ENCODE results near the gene USP48.
A peak's percentile ranks its signal among the peaks of the same experiment; 100 is the strongest.
"Not testable (repeated sequence)": the region's sequence is repeated elsewhere in the genome, so short reads cannot be mapped to it uniquely, and the experiment has no call there.

USP48 gene

DNA sequence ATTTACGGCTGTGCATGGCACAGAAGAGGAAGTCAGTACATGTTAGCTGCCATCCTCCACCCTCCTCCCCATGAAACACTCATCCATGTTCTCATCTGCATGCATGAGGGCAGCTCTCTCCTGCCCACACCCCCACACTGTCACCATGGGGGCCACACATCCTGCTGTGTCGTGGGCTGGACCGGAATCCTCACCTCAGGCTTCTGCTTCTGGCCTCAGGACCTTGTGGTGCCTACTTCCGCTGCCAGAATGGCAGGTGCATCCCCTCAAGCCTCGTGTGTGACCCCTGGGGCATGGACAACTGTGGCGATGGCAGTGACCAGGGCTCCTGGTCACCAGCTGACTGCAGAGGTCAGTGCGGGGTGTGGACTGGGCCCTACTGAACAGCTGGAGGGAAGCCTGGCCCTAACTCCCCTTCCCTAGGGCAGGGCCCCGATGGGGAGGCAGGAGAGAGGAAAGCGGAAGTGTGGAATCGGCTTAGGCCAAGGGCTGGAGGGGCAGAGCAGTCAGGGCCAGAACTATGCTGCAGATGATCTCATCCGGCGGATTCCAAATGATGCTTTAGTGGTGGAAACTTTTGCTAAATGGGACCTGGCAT, 32.9 kb upstream of the USP48 start:
- DNase-seq (ENCODE audit: low read depth) = no peak

DNA sequence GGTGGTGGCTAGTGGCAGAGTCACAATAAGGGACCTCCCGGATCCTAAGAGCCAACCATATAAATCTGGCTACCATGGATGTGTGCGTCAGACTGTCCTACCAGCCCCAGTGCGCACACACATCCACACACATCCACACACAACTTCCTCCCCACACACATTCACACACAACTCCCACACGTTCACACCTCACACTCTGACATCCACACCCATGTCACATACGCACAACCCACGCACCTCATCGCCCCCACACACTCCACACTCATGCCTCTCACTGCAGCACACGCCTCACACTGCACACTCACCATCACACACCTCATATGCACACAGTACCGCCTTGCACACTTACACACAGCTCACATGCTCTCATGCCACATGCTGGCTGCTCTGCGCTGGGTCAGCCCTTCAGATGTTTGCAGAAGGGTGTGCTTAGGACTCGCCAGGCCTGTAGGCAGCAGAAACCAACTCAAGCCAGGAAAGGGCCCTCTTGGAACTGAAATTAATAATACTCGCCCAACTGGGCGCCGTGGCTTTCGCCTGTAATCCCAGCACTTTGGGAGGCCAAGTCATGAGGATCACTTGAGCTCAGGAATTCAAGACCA, 32.1 kb upstream of the USP48 start:
- no peak for DNase-seq (ENCODE audit: low read depth)

- DNase-seq (ENCODE audit: low read depth) = no peak
Measured at GRCh38 chr1:21814241-21814918, 31.4 kb upstream of the USP48 start.

- DNase-seq (ENCODE audit: low read depth) = no peak
Measured at GRCh38 chr1:21813542-21813941, 30.6 kb upstream of the USP48 start.

DNA sequence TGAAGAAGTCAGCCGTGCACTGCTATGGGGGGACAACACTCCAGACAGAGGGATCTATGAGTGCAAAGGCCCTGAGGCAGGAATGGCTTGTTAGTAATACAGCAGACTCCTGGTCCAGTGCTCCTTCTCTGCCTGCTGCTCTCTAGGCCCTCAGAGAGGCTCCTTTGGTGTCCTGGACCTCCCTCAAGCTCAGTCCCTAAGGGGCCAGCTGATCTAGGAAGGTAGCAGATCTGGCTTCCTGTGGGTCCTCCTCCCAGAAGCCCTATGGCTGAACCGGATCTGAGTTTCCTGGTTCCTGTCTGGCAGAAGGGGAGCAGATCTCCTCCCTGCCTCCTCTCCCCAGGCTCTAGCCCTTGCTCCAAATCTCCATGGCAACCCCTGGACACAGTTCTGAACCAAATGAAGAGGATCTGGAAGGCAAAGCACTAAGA, 28.9 kb upstream of the USP48 start, which contains the start of gene LDLRAD2:
Gene LDLRAD2, plus strand, starts transcription at position 391 of the 431 bp plus-strand sequence. CDS start 187 bp downstream, outside the sequence.
- DNase-seq (ENCODE audit: low read depth) = peak; percentile 16

GRCh38 chr1:21804536-21804935, 21.6 kb upstream of the USP48 start:
- DNase-seq (ENCODE audit: low read depth) = no peak

GRCh38 chr1:21801100-21801499, 18.2 kb upstream of the USP48 start:
- no peak for DNase-seq (ENCODE audit: low read depth)

GRCh38 chr1:21799730-21800129, 16.8 kb upstream of the USP48 start:
- DNase-seq (ENCODE audit: low read depth) = no peak

DNA sequence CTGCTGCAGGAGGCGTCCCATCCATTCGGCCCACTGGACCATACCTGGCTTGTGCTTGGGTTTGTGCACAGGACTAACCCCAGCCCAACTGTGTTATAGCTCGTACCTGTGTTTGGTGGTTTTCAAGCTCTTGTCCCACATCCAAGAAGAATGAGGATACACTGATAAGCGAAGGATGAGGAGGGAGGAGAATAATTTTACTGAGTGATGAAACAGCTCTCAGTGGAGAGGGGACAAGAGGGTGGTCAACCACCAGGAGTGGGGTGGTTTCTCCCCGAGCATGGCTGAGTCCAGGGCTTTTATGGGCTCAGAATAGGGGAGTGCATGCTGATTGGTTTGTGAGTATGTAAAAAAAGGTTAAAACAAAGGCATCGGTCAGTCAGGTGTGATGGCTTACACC, 12.1 kb upstream of the USP48 start:
- no peak for DNase-seq (ENCODE audit: low read depth)

DNA sequence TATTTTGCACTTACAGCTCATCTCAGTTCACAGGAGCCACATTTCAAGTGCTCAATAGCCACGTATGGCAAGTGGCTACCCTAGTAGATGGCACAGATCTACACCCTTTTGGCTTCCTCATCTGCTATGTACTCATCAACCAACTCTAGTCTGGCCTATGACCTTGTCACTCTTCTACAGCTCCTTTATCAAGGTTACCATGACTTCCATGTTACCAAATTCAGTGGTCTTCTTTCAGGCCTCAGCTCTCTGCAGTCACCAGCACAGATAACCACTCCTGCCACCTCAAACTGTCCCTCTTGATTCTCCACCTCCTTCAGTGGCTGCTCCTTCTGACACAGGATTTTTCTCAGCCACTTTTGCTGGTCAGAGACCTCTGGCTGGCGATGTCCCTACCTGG, 11.7 kb upstream of the USP48 start:
- no peak for DNase-seq (ENCODE audit: low read depth)

DNA sequence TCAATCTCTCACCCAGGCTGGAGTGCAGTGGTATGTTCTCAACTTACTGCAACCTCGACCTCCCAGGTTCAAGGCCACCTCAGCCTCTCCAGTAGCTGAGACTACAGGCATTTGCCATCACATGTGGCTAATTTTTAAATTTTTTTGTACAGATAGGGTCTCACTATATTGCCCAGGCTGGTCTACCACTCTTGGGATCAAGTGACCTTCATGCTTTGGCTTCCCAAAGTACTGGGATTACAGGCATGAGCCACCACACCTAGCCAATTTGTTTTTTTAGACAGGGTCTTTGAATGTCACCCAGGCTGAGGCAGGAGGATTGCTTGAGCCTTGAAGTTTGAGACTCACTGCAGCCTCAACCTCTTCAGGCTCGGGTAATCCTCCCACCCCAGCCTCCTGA, 10.2 kb upstream of the USP48 start:
- DNase-seq (ENCODE audit: low read depth) = no peak

DNA sequence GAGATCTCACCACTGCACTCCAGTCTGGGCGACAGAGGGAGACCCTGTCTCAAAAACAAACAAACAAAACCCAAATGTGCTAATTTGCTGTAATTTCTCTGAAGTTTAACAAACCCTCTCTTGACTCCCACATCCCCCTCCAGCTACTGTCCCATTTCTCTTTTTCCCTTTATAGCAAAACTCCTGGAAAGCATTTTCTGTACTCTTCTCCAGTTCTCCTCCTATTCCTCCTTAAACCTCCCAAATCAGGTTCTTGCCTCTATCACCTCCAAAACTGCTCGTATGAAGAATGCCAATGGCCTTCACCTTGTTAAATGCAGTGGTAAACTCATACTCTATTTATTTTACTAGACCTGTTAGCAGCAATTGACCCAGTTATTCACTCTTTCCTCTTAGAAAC, 3.7 kb upstream of the USP48 start:
- no peak for DNase-seq (ENCODE audit: low read depth)

DNA sequence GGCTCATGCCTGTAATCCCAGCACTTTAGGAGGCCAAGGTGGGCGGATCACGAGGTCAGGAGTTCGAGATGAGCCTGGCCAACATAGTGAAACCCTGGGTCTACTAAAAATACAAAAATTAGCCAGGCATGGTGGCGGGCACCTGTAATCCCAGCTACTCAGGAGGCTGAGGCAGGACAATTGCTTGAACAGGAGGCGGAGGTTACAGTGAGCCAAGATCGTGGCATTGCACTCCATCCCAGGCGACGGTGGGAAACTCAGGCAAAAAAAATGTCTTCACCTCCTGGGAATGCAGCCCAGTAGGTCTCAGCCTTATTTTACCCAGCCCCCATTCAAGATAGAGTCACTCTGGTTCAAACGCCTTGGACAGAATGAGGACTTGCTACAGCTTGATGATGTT, 2.8 kb upstream of the USP48 start:
- DNase-seq (ENCODE audit: low read depth) = not testable (repeated sequence)

DNA sequence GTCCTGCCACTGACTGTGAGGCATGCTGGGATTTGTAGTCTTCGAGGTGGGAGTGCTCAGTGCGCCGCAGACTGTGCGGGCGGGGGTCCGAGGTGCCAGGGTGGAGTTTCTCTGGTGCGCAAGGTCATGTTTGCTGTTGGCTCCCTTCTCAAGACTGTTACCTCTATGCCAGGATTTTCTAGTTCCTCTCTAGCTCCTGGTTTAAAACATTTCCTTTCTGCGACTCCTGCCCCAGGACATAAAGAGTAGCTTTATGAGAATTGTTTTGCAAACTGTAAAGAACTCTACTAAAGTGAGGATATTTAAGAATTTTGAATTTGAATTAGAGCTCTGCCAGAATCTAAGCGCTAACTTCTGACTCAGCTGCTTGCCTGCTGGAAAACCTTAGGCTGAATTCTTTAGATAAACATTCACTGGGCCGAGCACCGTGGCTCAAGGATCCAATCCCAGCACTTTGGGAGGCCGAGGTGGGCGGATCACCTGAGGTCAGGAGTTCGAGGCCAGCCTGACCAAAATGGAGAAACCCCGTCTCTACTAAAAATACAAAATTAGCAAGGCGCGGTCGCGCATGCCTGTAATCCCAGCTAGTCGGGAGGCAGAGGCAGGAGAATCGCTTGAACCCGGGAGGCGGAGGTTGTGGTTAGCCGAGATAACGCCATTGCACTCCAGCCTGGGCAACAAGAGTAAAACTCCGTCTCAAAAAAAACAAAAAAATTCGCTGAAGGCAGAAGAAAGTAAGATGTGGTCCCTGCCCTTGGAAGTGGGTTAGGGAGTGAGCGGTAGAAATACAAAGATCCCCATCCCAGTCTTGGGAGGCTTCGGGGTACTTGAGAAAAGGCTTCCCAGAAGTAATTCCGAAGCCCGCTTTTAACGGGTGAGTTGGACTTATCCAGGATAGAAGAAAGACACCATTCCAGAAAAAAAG, 992 bp upstream of the USP48 start:
- peak; percentile 97 for DNase-seq (ENCODE audit: low read depth)

- DNase-seq (ENCODE audit: low read depth) = peak; percentile 30
Measured at GRCh38 chr1:21782349-21782867, 541 bp downstream of the USP48 start.

- no peak for DNase-seq (ENCODE audit: low read depth)
Measured at GRCh38 chr1:21781815-21782348, 1.1 kb downstream of the USP48 start.

DNA sequence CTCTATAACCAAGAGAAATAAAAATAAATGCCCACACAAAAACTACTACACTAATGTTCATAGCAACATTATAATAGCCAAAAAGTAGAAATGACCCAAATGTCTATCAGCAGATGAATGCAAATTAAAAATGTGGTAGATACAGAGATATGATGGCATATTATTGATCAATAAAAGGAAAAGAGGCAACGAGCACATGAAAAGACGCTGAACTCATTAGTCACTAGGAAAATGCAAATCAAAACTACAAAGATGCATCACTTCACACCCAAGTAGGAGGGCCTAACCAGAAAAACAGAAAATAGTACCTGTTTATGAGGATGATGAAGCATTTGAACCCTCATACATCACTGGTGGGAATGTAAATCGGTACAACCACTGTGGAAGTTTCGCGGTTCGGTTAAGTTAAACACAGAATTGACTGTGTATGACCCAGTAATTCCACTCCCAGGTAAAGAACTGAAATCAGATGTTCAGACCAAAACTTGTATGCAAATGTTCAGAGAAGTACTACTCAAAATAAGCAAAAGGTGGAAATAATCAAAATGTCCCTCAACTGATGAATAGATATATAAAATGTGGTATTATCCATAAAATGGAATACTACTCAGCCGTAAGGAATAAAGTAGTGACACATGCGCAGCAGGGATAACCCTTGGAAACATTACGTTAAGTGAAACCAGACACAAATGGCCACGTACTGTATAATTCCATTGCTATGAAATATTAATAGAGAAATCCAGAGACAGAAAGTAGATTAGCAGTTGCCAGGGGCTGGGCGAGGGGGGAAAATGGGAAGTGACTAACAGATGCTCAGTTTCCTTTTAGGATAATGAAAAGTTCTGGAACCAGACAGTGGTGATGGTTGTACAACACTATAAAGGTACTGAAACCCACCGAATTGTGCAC, 3.1 kb downstream of the USP48 start:
- DNase-seq (ENCODE audit: low read depth) = no peak

GRCh38 chr1:21778405-21778727, 4.6 kb downstream of the USP48 start:
- DNase-seq (ENCODE audit: low read depth) = no peak

- not testable (repeated sequence) for DNase-seq (ENCODE audit: low read depth)
Measured at GRCh38 chr1:21776925-21777324, 6.0 kb downstream of the USP48 start.

GRCh38 chr1:21775985-21776562, 6.9 kb downstream of the USP48 start:
- no peak for DNase-seq (ENCODE audit: low read depth)

- DNase-seq (ENCODE audit: low read depth) = no peak
Measured at GRCh38 chr1:21775550-21775914, 7.4 kb downstream of the USP48 start.

All from fibroblast of the conjunctiva (primary cell).